Astrocyte (in vitro differentiated cells and primary cell): ENCODE data around the gene CACNA1A.

Experiments
- EZH2 ChIP-seq: IDR thresholded peaks from 2 replicates; pipeline ENCODE4 v1.6.1; 2012; ENCODE audit warnings: mild to moderate bottlenecking, low read length, inconsistent platforms; ENCODE audit not compliant: insufficient read depth
- TF ChIP-seq, protein P1 (sequence below): IDR thresholded peaks from 2 replicates; pipeline ENCODE4 v1.5.1; 2011; ENCODE audit warnings: low read depth, mild to moderate bottlenecking, inconsistent platforms, low read length, moderate library complexity; ENCODE audit not compliant: insufficient read depth

DNA sequence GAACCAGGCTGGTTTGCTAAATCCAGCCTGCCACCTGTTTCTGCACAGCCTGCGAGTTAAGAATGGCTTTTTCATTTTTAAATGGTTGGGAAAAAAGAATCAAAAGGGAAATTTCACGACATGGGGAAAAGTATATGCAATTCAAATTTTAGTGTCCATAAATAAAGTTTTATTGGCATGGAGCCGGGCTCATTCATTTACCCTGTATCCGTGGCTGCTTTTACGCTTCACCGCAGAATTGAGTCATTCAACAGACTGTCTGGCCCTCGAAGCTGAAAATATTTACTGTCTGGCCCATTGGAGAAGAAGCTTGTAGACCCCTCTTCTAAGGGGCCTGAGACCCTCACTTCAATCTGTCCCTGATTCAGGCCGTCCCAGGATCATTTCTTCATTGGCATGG is 329.9 kb downstream of the CACNA1A start:
- TF ChIP-seq, protein P1, sequence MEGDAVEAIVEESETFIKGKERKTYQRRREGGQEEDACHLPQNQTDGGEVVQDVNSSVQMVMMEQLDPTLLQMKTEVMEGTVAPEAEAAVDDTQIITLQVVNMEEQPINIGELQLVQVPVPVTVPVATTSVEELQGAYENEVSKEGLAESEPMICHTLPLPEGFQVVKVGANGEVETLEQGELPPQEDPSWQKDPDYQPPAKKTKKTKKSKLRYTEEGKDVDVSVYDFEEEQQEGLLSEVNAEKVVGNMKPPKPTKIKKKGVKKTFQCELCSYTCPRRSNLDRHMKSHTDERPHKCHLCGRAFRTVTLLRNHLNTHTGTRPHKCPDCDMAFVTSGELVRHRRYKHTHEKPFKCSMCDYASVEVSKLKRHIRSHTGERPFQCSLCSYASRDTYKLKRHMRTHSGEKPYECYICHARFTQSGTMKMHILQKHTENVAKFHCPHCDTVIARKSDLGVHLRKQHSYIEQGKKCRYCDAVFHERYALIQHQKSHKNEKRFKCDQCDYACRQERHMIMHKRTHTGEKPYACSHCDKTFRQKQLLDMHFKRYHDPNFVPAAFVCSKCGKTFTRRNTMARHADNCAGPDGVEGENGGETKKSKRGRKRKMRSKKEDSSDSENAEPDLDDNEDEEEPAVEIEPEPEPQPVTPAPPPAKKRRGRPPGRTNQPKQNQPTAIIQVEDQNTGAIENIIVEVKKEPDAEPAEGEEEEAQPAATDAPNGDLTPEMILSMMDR: no peak
- no peak for TF ChIP-seq EZH2
